WTC11 (cell line): Measurements from ENCODE around the gene PLCG2. TPM values are rescaled to one million over a fixed set of nuclear protein-coding genes. Genes with fewer than 3 reads are reported as not detected.
"Not testable (repeated sequence)": the region's sequence is repeated elsewhere in the genome, so short reads cannot be mapped to it uniquely, and the experiment has no call there.

Experiments used
- ATAC-seq: fragments of 200-7000 bp; cut with Tn5 transposase; 2 replicates; pipeline ENCODE4 v1.10.0; 2021; ENCODE audit warnings: mild to moderate bottlenecking, moderate library complexity
- CTCF ChIA-PET: fragments of 300-600 bp; sonication (Branson Sonifier 250); formaldehyde crosslinking; loops from one replicate; lab custom pipeline; 2021; ENCODE audit warnings: antibody characterized with exemption; lab: Charles Lee
- POLR2A ChIA-PET: fragments of 350-600 bp; sonication (Branson Sonifier 250); formaldehyde crosslinking; loops from one replicate; lab custom pipeline; 2021; ENCODE audit warnings: antibody characterized with exemption; lab: Charles Lee
- DNase-seq: peaks from one replicate; pipeline ENCODE4 v3.0.0; 2021; ENCODE audit warnings: low spot score
- H3K27ac Mint-ChIP-seq: 2 replicates; pipeline ENCODE4 v1.8.0; 2021; ENCODE audit warnings: mixed read lengths
- H3K27me3 Mint-ChIP-seq: 2 replicates; pipeline ENCODE4 v1.8.0; 2021; ENCODE audit warnings: low read depth, mild to moderate bottlenecking, moderate library complexity, mixed read lengths
- H3K36me3 Mint-ChIP-seq: 2 replicates; pipeline ENCODE4 v1.8.0; 2021; ENCODE audit warnings: mixed read lengths
- H3K4me1 Mint-ChIP-seq: 2 replicates; pipeline ENCODE4 v1.8.0; 2022; ENCODE audit warnings: mixed read lengths
- H3K4me3 Mint-ChIP-seq: 2 replicates; pipeline ENCODE4 v1.8.0; 2021; ENCODE audit warnings: mild to moderate bottlenecking, moderate library complexity, mixed read lengths
- H3K9me3 Mint-ChIP-seq: 2 replicates; pipeline ENCODE4 v1.8.0; 2021; ENCODE audit warnings: mixed read lengths
- ATF2 ChIP-seq: sonication (generic); formaldehyde crosslinking; IDR thresholded peaks from 2 replicates; pipeline ENCODE4 v1.8.1; 2022; ENCODE audit warnings: low read depth, missing genetic modification reagents, borderline replicate concordance
- CREB1 ChIP-seq: sonication (generic); formaldehyde crosslinking; IDR thresholded peaks from 2 replicates; pipeline ENCODE4 v1.8.0; 2023; ENCODE audit warnings: mild to moderate bottlenecking, missing genetic modification reagents
- ETV6 ChIP-seq: sonication (generic); formaldehyde crosslinking; IDR thresholded peaks from 2 replicates; pipeline ENCODE4 v1.8.1; 2022; ENCODE audit warnings: mild to moderate bottlenecking, missing genetic modification reagents
- FOXK1 ChIP-seq: sonication (generic); formaldehyde crosslinking; IDR thresholded peaks from 2 replicates; pipeline ENCODE4 v1.8.0; 2022; ENCODE audit warnings: mild to moderate bottlenecking, moderate library complexity, missing genetic modification reagents
- FOXP1 ChIP-seq: sonication (generic); formaldehyde crosslinking; IDR thresholded peaks from 2 replicates; pipeline ENCODE4 v1.8.0; 2022; ENCODE audit warnings: missing genetic modification reagents, mild to moderate bottlenecking, moderate library complexity, borderline replicate concordance
- GRHL2 ChIP-seq: fragments of 250-450 bp; sonication (Bioruptor Pico); IDR thresholded peaks from 2 replicates; pipeline ENCODE4 v1.8.0; 2022; ENCODE audit warnings: mild to moderate bottlenecking, moderate library complexity; ENCODE audit not compliant: insufficient replicate concordance, severe bottlenecking
- IRF2 ChIP-seq: sonication (generic); formaldehyde crosslinking; IDR thresholded peaks from 2 replicates; pipeline ENCODE4 v1.8.0; 2022; ENCODE audit warnings: low read depth, missing genetic modification reagents, borderline replicate concordance
- JUN ChIP-seq: sonication (generic); formaldehyde crosslinking; IDR thresholded peaks from 2 replicates; pipeline ENCODE4 v1.8.0; 2023; ENCODE audit warnings: mild to moderate bottlenecking, missing genetic modification reagents
- KAT7 ChIP-seq: sonication (generic); formaldehyde crosslinking; IDR thresholded peaks from 2 replicates; pipeline ENCODE4 v1.8.1; 2023; ENCODE audit warnings: missing genetic modification reagents, mild to moderate bottlenecking, borderline replicate concordance
- MXD4 ChIP-seq: fragments of 250-450 bp; sonication (Bioruptor Pico); IDR thresholded peaks from 2 replicates; pipeline ENCODE4 v1.8.0; 2021; ENCODE audit warnings: mild to moderate bottlenecking, moderate library complexity, borderline replicate concordance
- MYBL2 ChIP-seq: sonication (generic); formaldehyde crosslinking; IDR thresholded peaks from 2 replicates; pipeline ENCODE4 v1.8.1; 2023; ENCODE audit warnings: mild to moderate bottlenecking, moderate library complexity, missing genetic modification reagents
- NFYB ChIP-seq: sonication (generic); formaldehyde crosslinking; conservative IDR thresholded peaks from 2 replicates; pipeline ENCODE4 v1.8.0; 2022; ENCODE audit warnings: low read depth, missing genetic modification reagents
- OVOL2 ChIP-seq: fragments of 250-450 bp; sonication (Bioruptor Pico); IDR thresholded peaks from 2 replicates; pipeline ENCODE4 v1.9.0; 2021; ENCODE audit warnings: mild to moderate bottlenecking, borderline replicate concordance
- RELA ChIP-seq: sonication (generic); formaldehyde crosslinking; IDR thresholded peaks from 2 replicates; pipeline ENCODE4 v1.8.1; 2022; ENCODE audit warnings: missing genetic modification reagents, mild to moderate bottlenecking, borderline replicate concordance
- SMAD3 ChIP-seq: sonication (generic); formaldehyde crosslinking; IDR thresholded peaks from 2 replicates; pipeline ENCODE4 v1.8.0; 2022; ENCODE audit warnings: missing genetic modification reagents, mild to moderate bottlenecking, borderline replicate concordance
- SOX15 ChIP-seq: fragments of 250-450 bp; sonication (Bioruptor Pico); IDR thresholded peaks from 2 replicates; pipeline ENCODE4 v1.9.0; 2021; ENCODE audit warnings: mild to moderate bottlenecking
- TEAD1 ChIP-seq: sonication (generic); formaldehyde crosslinking; IDR thresholded peaks from 2 replicates; pipeline ENCODE4 v1.8.0; 2022; ENCODE audit warnings: mild to moderate bottlenecking, missing genetic modification reagents
- USF2 ChIP-seq: sonication (generic); formaldehyde crosslinking; IDR thresholded peaks from 2 replicates; pipeline ENCODE4 v1.8.1; 2023; ENCODE audit warnings: mild to moderate bottlenecking, missing genetic modification reagents, moderate library complexity
- ZNF121 ChIP-seq: sonication (generic); formaldehyde crosslinking; IDR thresholded peaks from 2 replicates; pipeline ENCODE4 v1.8.0; 2023; ENCODE audit warnings: missing genetic modification reagents
- ZNF232 ChIP-seq: sonication (generic); formaldehyde crosslinking; IDR thresholded peaks from 2 replicates; pipeline ENCODE4 v1.8.0; 2022; ENCODE audit warnings: mild to moderate bottlenecking, missing genetic modification reagents
- ZNF281 ChIP-seq: sonication (generic); formaldehyde crosslinking; IDR thresholded peaks from 2 replicates; pipeline ENCODE4 v1.8.0; 2023; ENCODE audit warnings: mild to moderate bottlenecking, missing genetic modification reagents
- ZNF317 ChIP-seq: sonication (generic); formaldehyde crosslinking; IDR thresholded peaks from 2 replicates; pipeline ENCODE4 v1.8.1; 2023; ENCODE audit warnings: low read depth, mild to moderate bottlenecking, moderate library complexity, missing genetic modification reagents, borderline replicate concordance
- total RNA-seq: library from RNA; stranded (reverse); gene quantifications from 3 replicates; pipeline ENCODE4 v1.2.3, GENCODE V29; 2021
- TF ChIP-seq, protein P1 (sequence below): sonication (generic); formaldehyde crosslinking; IDR thresholded peaks from 2 replicates; pipeline ENCODE4 v1.8.0; 2022; ENCODE audit warnings: mild to moderate bottlenecking, missing genetic modification reagents
- TF ChIP-seq, protein P2 (sequence below): sonication (generic); formaldehyde crosslinking; conservative IDR thresholded peaks from 2 replicates; pipeline ENCODE4 v1.8.1; 2022; ENCODE audit warnings: mild to moderate bottlenecking, missing genetic modification reagents

PLCG2 gene
- total RNA-seq, 1 experiment from 2014 or later, result 7.0 TPM

GRCh38 chr16:81977335-81977942 is 198.3 kb downstream of the PLCG2 start:
- peaks cover 12% of the 10 kb centered on the region for H3K9me3 Mint-ChIP-seq
- peaks cover 15% of the 10 kb centered on the region for H3K27me3 Mint-ChIP-seq
- peak overlapping the region; percentile 13 for H3K4me3 Mint-ChIP-seq
- POLR2A ChIA-PET, ATAC-seq, H3K27ac Mint-ChIP-seq, CTCF ChIA-PET: not testable (repeated sequence)
- TF ChIP-seq ZNF317 (CRISPR knock-in tag) (peak; percentile 64; the same call in 1 of the 2 replicates), ZNF281 (CRISPR knock-in tag) (peak; percentile 80)
- H3K4me1 Mint-ChIP-seq, result peaks cover 46% of the 10 kb centered on the region
- DNase-seq, result peak; percentile 70
- peaks cover 33% of the 10 kb centered on the region for H3K36me3 Mint-ChIP-seq

- no peaks in the 10 kb centered on the region for H3K36me3 Mint-ChIP-seq
- TF ChIP-seq USF2 (CRISPR knock-in tag) (no peak), GRHL2 (no peak), MYBL2 (CRISPR knock-in tag) (no peak), ZNF232 (CRISPR knock-in tag) (no peak), OVOL2 (CRISPR knock-in tag) (no peak), ETV6 (no peak), RELA (CRISPR knock-in tag) (no peak), FOXP1 (CRISPR knock-in tag) (no peak), IRF2 (CRISPR knock-in tag) (no peak), KAT7 (CRISPR knock-in tag) (no peak), SOX15 (CRISPR knock-in tag) (no peak), NFYB (CRISPR knock-in tag) (no peak), JUN (CRISPR knock-in tag) (no peak), CREB1 (CRISPR knock-in tag) (no peak)
- TF ChIP-seq, protein P1, sequence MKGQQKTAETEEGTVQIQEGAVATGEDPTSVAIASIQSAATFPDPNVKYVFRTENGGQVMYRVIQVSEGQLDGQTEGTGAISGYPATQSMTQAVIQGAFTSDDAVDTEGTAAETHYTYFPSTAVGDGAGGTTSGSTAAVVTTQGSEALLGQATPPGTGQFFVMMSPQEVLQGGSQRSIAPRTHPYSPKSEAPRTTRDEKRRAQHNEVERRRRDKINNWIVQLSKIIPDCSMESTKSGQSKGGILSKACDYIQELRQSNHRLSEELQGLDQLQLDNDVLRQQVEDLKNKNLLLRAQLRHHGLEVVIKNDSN (CRISPR knock-in tag), result no peak
- TF ChIP-seq, protein P2, sequence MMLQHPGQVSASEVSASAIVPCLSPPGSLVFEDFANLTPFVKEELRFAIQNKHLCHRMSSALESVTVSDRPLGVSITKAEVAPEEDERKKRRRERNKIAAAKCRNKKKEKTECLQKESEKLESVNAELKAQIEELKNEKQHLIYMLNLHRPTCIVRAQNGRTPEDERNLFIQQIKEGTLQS (CRISPR knock-in tag), result no peak
- peaks cover 14% of the 10 kb centered on the region for H3K4me1 Mint-ChIP-seq
- DNase-seq (no peak), ATAC-seq (no peak)
- ChIA-PET CTCF (interaction anchor here (1.2 to 1.6 kb wide), 3 partner anchors 10 to 47 kb away, joined by 4 to 6 read pairs (median 5); no protein-coding TSS in a partner anchor), POLR2A (no interaction called here)
- no peak overlapping the region for H3K27ac Mint-ChIP-seq
- H3K9me3 Mint-ChIP-seq, result no peaks in the 10 kb centered on the region
- H3K4me3 Mint-ChIP-seq, result no peak overlapping the region
- H3K27me3 Mint-ChIP-seq, result peaks cover 4% of the 10 kb centered on the region; the same call in 1 of the 2 replicates
Observed at GRCh38 chr16:81987121-81987520, 208.0 kb downstream of the PLCG2 start.

DNA sequence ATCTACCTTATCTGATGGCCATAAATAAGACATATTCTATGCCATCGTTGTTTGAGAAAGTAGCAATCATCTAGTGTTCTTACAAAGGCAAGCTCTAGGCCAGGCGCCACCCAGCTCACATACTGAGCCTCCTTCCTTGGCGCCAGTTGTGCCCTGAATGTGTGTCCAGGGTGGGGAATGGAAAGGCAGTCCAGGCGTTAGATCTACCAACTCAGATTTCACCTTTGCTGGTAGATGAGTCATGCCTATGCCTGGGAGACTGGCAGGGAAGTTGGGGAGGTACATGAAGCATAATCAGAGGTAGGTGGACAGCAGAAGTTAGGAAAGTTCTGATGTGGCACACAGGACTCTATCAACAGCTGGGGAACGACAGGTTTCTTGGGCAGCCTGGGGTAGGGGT is 208.6 kb downstream of the PLCG2 start:
- no peak overlapping the region for H3K27ac Mint-ChIP-seq
- ChIA-PET CTCF (interaction anchor here (1.2 to 1.6 kb wide), 3 partner anchors 9 to 48 kb away, joined by 4 to 6 read pairs (median 5); no protein-coding TSS in a partner anchor), POLR2A (no interaction called here)
- no peak overlapping the region for H3K4me3 Mint-ChIP-seq
- peaks cover under 1% of the 10 kb centered on the region; the same call in 1 of the 2 replicates for H3K27me3 Mint-ChIP-seq
- H3K4me1 Mint-ChIP-seq, result peaks cover 17% of the 10 kb centered on the region
- DNase-seq, result no peak
- no peak for ATAC-seq
- H3K36me3 Mint-ChIP-seq, result no peaks in the 10 kb centered on the region
- H3K9me3 Mint-ChIP-seq, result no peaks in the 10 kb centered on the region
- TF ChIP-seq TEAD1 (CRISPR knock-in tag) (no peak), FOXK1 (CRISPR knock-in tag) (no peak), MXD4 (no peak), SOX15 (CRISPR knock-in tag) (no peak), ZNF121 (CRISPR knock-in tag) (no peak), ATF2 (CRISPR knock-in tag) (no peak), SMAD3 (CRISPR knock-in tag) (no peak), USF2 (CRISPR knock-in tag) (no peak)
- TF ChIP-seq, protein P2 (CRISPR knock-in tag), result no peak
